Measurements from ENCODE around the gene WHRN.

The WHRN gene

DNA sequence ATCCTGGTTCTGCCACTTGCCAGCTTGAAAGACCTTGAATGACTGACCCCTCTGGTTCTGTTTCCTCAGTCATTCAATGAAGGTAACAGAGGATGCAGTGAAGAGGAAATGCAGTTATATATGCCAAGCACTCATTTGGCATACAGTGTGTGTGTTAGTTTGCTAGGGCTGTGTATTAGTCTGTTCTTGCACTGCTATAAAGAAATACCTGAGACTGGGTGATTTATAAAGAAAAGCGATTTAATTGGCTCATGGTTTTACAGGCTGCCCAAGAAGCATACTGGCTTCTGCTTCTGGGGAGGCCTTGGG is 8.6 kb upstream of the WHRN start:
- DNase-seq (ENCODE audit: low read depth in 2 of 2) = no peak

DNA sequence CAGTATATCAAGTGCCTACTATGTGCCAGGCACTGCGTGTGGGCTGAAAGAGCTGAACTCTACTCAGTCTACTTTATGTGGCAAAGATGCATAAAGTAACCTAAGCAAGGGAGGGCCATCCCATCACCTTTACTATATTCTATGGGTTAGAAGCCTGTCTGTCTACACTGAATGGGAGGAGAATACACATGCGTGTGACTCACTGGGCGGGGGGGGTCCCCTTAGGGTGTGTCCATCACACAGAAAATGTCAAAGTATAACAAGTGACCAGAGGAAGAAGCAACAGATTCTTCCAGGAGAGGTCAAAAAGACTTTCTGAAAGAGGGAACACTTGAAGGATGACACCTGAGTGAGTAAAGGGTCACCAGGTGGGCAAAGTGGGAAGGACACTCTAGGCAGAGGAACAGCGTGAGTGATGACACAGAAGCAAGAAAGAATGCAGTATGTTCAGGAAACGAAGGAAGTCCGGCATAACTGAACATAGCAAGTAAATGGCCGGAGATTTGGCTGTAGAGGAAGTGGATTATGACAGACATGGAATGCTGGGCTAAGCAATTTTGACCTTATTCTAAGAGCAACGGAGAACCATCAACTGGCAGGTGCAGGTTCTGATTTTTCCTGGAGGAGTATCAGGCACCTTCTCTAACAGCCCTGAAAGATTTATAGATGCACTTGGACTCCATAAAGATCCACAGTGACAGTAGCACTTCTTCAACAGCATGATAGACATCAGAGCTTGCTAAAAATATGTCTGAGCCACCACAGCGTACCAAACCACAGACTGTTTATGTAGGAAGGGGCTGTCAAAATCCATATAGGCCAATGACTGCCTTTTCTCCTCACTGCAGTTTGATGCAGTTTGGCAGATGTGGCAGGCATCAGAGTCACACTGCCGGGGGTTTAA is 8.0 kb upstream of the WHRN start:
- DNase-seq (ENCODE audit: low read depth in 2 of 2) = no peak

DNA sequence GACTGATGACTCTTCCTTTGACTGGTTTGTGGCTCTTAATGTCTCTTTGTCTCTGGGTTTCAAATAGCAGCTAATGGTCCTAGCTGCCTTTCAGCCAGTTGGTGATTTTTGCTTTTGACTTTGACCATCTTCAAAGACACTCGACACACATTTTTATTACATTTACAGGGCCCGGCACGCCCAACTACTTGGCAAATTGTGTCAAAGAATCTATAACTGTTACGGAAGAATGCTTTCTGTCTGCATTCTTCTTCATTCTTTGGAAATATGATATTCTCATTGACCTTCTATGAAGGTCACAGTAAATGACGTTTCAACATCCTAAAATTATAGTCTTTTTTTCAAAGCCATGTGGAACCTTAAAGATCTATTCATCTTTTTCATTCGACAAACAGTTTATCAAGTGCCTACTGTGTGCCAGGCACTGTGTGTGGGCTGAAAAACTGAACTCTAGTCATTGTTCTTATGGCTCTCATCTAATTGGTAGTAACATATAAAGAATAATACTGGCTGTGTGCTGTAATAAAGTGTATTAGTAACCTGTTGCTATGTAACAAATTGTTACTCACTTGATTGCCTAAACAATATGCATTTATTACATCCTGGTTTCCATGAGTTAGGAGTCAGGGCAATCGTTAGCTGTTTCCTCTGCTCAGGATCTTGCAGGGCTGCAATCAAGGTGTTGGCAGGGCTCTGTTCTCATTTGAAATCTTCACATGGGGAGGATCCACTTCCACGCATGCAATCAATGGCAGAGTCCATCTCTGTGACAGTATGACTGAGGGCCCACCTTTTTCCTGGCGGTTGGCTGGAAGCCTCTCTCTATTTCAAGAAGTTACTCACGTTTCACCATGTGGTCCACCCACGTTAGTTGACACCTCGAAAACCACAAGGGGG is 7.0 kb upstream of the WHRN start:
- no peak for DNase-seq (ENCODE audit: low read depth in 2 of 2)

DNA sequence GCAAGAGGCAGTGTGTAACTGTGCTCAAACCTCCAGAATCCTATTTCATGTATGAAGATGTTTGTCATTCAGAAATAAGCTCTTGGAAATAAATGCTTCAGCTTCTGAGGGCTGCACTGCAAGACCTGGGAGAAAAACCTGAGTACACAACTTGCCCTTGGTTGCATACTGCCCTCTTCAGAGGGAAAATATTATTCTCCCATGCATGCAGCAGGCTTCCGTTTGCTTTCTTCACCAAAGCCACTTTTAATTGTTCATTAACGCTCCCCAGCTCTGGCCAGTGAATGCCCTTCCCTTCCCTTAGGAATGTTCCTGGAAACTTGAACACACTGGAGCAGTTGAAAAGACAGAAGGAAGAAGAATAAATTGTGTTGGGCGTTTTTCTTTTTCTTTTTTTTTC is 2.5 kb upstream of the WHRN start:
- no peak for DNase-seq (ENCODE audit: low read depth in 2 of 2)

DNA sequence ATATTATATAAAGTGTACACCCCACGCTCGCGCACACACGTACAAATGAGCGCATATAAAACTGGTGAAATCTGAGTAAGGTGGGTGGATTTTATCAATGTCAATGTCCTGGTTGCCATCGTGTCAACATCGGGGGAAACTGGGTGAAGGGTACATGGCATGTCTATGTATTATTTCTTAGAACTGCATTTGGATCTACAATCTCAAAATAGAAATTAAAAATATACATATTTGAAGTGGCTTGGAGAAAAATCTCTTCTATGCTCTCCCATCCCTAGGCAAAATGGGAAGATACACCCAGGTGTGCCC is 763 bp upstream of the WHRN start:
- DNase-seq (ENCODE audit: low read depth in 2 of 2) = no peak

DNA sequence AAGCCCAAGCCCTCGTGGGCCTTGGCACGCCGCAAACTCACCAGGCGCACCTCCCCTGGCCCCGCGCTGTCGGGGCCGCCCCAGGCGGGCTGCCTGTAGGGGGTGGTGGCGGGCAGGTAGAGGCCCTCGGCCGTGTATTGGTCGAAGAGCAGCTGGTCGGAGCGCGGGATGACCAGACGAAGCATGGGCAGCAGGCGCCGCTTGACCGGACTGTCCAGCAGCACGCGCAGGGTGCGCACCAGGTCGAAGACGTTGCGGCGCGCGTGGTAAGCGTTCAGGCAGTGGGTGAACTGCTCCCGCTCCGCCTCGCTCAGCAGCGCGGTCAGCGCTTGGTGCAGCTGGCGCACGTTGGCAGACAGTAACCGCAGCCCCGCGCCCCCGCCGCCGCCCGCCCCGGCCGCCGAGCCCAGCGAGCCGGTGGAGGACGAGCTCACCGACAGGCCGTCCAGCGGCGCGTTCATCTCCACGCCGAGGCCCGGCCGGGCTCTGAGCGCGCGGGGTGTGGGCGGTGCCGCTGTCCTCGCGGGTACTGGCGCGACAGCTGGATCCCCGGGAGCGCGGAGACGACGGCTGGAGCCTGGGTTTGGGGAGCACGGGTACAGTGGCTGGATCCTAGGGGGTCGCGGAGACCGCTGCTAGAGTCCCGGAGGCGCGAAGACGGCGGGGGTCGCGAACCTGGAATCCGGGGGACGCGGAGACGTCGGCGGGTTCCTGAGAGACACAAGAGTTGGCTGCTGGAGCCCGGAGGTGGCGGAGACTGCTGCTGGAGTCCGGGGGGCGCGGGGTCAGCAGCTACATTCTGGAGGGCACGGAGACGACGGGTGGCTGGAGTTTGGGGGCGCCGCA is 709 bp downstream of the WHRN start:
- peak in 1 of 2 donors; percentile 31 for DNase-seq (ENCODE audit: low read depth in 2 of 2)

DNA sequence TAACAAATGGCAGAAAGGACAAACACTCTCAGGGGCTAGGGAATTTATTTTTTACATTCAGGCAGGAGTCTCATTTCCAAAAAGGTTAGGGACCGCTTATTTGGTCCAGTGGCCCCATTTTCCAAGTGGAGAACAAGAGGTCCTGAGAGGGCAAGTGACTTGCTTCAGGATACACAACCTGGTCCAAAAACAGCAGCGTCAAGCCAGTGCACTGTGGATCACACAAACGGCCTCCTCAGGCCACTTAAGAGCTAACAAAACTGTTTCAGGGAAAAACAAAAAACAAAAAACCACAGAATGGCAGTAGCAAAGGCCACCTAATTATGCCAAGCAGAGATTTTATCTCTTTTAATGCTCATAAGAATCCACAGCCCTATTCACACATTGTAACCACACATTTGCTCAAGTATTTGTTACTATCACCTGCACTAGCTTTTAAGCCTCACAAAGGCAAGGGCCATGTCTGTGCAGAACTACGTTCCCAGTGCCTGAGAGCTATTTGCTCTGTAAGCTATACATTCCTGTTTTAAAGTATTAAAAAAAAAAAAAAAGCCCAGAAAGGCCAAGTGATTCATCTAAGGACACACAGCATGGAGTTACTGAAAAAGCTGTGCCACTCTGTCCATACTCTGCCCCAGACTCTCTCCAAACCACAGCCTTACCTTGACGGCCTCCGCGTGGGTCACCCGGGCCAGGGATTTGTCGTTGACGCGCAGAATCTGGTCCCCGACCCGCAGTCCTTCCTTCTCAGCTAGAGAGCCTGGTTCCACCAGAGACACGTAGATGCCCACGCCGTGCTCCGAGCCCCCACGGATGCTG is 1.5 kb downstream of the WHRN start:
- DNase-seq (ENCODE audit: low read depth in 2 of 2) = no peak

DNA sequence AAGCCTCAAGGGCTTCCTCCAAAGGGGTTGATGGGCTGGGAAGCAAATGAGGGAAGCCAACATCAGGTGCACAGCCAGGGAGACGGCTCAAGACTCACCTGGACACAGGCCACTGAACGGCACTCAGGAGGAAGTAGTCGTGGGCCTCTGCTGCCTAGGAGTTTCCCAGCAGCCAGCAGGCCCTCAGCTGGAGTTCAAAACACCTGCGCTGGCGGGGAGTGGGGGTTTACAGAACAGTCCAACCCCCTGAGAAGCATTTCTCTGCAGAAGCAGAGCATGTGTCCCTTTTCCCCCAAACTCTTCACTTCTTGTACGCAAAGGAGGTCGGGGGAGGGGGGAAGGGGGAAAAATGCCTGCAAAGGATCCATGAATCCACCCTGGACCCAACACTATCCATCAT is 2.3 kb downstream of the WHRN start:
- DNase-seq (ENCODE audit: low read depth in 2 of 2) = no peak

DNA sequence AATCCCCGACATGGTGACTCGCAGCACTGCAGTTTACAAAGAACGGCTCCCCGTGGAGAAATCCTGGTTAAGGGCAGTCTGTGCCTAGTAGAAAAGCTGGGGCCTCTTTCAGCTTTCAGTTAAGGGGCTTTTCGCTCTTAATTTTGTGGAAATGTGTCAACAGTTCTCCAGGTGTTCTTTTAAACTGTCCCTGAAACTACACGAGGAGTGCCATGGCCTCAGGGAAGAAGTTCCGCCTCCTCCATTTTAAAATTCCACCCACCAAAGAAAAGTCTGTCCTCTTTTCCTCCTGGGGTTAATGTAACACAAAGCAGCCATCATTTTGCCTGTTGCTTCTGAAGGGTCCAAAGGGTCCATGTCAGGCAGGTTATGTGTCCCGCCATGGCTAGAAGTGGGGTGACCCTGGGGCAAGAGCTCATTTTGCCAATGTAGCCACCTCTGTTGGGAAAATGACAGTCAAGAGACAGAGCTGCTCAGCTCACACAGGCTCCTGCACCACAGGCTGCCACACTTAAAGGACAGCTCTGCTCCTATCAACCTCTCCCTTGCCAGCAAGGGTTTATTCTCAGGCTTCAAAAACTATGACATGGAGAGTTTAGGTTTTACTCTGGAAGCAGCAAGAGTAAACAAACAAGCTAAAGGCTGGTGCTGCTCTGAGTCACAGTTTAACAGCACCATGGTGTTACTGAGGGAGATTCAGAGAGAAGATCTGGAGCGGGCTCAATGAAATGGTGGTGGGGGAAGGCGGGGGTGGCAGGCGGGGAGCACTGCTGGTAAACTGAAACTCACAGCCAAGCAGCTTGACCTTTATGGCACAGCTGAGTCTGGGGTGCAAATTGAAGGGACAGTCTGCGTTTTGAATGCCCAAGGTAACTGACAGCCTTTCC is 3.2 kb downstream of the WHRN start:
- DNase-seq (ENCODE audit: low read depth in 2 of 2) = no peak

DNA sequence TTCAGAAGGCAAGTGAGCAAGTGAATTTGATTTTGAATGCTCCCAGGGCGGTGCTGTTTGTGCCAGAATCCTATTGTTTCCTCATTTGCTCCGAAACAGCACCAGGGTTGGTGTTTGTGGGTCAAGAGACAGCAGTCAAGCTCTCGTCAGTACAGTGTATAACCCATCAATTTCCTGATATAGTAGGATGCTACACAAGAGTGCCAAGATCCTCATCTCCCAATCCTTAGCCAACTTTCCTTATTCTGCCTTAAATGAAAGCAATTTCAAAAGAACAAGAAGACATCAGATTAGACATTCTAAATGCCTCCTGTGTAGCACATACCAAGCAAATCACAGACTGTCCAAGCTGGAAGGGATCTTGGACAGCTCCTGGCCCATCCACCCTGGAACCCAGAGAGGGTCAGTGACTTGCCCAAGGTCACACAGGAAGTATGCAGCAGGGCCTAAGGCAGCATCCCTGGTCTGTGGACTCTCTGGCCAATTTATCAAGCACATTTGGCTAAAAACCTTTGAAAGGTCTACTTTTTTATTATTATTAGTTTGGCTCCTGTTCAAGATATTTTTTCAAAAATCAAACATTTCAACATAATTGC is 4.5 kb downstream of the WHRN start:
- DNase-seq (ENCODE audit: low read depth in 2 of 2) = no peak

DNA sequence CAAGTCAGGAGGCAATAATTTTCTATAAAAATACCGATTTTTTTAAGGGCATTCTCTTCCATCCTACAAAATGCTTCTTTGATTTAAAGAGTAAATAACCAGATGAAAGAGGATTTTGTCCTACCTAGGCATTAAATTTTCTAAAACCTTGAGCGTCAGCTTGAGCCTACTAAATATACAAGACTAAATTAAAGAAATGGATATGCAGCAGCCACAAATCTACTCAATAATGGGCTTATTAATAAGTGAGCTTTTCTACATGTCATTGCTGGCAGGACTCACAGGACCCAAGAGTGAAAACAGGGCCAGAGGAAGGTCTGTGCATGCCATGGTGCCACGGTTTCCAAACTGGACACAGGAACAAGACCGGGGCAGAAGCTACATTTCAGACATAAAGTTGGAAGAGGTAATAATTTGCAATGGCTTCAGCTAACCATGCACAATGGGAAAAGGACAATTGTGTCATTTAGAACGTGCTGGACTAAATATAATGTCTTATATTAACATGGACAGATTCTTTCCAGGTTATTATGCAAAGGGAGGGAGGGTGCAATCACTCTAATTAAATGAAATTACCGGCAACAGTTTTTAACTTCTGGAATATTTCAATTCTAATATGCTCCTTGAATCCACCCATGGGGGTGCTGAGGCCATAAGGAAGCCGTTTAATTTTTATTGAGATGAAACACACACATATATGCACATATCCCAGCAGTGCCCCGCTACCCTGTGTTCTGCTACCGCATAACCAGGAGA is 5.2 kb downstream of the WHRN start:
- no peak for DNase-seq (ENCODE audit: low read depth in 2 of 2)

DNA sequence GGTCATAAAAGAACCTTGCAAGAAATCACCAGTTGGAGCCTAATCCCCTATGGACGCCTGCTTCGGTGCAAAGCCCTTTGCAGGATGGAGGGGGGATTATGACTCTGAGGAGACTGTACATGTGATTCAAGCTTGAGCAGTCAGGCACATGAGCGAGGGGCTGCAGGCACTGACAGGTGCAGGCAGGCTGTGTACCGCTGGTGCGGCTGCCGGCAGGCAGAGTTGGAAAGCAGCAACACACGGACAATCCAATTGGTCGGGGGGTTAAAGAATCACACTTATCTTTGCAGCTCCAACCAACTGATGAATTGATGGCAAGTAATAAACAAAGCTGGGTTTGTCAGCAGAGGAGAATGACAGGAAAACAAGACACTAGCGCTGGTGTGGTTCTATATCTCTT is 5.7 kb downstream of the WHRN start:
- no peak for DNase-seq (ENCODE audit: low read depth in 2 of 2)

DNA sequence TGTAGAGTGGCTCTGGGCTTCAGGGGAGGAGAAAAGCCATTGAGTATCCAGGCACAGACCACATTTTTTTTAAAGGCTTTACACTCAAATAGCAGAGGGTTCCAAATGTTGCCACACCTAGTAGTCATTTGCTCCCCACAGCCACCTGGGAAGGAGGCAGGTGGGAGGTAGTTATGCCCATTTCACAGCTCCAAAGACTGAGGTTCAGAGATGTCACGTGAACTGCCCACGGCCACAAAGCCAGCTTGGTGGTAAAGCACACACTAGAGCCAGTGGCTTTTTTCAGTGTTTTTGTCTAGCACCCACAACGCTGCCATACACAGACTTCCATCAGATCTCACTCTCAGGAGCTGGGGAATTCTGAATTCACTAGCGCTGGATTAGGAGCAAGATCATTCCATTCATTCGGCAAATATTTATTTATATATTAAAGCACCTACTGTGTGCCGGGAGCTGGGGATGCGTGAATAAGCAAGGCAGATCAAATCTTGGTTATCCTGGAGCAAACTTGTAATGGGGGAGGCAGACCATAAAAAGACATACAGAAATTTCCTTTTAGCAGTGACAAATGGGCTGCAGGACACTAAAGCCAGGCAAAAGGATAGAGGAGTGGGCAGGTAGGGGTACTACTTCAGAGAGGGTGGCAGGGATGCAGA is 7.4 kb downstream of the WHRN start:
- no peak for DNase-seq (ENCODE audit: low read depth in 2 of 2)

DNA sequence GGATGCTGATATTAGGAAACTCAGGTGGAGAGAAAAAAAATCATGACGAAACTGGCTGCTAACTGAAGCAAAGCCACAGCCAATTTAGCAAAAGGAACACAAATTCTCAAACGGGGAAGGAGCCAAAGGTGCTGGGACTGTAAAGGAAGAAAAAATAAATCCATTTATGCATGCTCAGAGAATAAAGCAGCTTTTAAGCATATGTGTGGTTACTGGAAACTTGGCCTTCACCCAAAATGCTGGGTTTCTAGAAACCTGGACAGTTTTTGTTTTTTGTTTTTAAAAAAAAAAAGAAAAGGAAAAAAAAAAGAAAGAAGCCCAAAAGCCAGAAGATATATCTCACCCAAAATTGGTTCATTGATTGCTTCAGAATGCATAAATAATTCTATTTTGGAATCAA is 8.0 kb downstream of the WHRN start:
- no peak for DNase-seq (ENCODE audit: low read depth in 2 of 2)

DNA sequence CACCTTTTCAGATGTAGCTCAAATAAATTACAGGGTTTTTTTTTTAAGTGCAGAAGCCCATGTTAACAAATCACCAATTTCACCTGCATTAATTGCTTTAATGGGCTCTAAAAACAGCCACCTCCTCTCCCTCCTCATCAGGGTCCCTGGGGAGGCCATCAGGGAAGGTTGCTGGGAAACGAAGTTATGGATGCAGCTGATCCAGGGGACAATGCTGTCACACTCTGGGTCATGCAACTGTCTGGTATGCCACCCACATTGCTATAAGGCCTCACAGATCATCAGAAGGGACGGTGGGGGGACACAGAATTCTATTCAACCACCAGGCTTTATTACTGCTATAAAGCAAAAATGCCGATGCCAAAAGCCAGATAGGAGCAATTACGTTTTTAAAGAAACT is 9.3 kb downstream of the WHRN start:
- DNase-seq (ENCODE audit: low read depth in 2 of 2) = no peak

DNA sequence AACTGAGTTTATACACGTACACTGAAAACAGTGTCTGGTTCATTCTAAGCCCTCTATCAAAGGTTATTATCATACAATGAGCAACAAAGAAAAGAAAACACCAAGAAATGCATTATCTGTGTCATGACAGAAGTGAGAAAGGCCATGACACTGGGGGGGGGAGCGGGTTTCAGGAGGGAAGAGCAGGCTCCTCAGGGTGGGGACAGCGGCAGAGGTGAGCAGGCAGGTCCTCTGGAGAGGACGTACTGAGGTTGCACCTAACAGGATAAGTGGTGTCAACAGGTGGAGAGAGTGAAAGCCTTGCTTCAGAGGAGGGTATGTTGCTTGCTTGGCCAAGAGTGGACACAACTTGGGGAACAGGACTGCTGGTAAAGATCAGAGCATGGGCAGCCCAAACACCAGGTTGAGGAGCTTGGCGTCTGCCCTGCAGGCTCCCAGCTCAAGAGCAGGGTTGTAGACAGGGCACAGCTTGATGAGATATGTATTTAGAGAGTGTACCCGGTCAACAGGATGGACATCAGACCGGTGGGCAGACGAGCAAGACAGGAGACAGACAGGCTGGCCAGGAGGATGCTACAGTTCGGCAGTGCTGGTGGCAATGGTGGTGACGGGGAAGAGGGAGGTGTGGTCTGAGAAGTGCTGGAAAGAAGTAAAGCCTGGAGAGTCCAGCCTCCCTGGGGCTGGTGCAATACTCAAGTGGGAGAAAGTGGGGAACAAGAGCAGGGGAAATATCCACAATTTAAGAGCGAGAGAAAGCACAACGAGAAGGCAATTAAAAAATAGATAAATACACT is 10.3 kb downstream of the WHRN start:
- no peak for DNase-seq (ENCODE audit: low read depth in 2 of 2)

DNA sequence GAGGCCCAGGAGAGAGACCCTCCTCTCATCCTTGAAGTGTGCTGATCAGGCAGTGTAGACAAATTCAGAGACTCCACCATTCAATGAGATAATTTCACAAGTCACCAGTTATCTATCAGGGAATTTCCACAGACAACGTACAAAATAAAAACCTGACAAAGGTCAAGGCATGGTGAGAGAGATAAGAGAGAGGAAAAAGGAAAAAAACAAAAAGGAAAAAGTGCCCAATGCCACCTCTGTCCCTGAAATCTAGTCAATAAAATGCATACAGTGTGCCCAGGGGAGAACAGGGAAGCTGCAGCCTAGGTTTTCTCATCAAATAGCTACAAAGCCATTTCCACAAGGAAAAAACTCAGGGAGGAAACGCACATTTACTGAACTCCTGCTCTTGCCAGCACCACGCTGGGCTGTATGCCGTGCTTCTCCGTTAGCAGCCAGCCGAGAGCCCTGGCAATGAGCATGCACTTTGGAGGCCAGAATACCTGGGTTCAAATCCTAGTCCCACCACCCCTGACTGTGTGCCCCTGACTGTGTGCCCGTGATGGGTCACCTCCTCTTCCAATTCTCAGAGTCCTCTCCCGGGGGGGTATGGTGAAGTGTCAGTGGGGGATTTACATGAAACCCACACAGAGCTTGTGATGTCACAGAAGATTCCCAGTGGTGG is 11.6 kb downstream of the WHRN start:
- no peak for DNase-seq (ENCODE audit: low read depth in 2 of 2)
